ENCODE data around the gene ZNF316.

Gene ZNF316

GRCh38 chr7:6604458-6604857, 32.7 kb upstream of the ZNF316 start:
- Histone ChIP-seq H3F3A (ENCODE audit: insufficient read depth, low read length) (no peaks in the 10 kb centered on the region), H3K36me3 (replicated peaks; ENCODE audit: insufficient read depth, low read length) (no peaks in the 10 kb centered on the region), H4K20me1 (ENCODE audit: insufficient read depth, low read length) (no peaks in the 10 kb centered on the region), H3K4me2 (ENCODE audit: low read depth, low read length) (no peak overlapping the region), H3K27ac (ENCODE audit: low read length) (no peak overlapping the region), H3K79me2 (ENCODE audit: low read length) (no peaks in the 10 kb centered on the region), H3K27me3 (replicated peaks; ENCODE audit: insufficient read depth, low read length) (no peaks in the 10 kb centered on the region), H3K9me2 (replicated peaks; ENCODE audit: insufficient read depth, low read length) (no peaks in the 10 kb centered on the region), H2AFZ (ENCODE audit: low read length) (no peak overlapping the region), H3K9me3 (replicated peaks; ENCODE audit: insufficient read depth, low read length) (no peaks in the 10 kb centered on the region), H3K4me1 (ENCODE audit: low read length) (no peaks in the 10 kb centered on the region), H3K9ac (ENCODE audit: low read length) (no peak overlapping the region), H3K4me3 (ENCODE audit: low read length) (no peak overlapping the region)
- no peak for TF ChIP-seq EZH2 (optimal IDR thresholded peaks at IDR 0.05; ENCODE audit: low read depth, low read length)
- no peak for TF ChIP-seq EZH2phosphoT487 (IDR thresholded peaks at IDR 0.05; ENCODE audit: low read length)
- TF ChIP-seq CTCF (IDR thresholded peaks at IDR 0.05; ENCODE audit: low read length), result no peak
- DNase-seq, result no peak

GRCh38 chr7:6606866-6607583, 30.1 kb upstream of the ZNF316 start:
- H4K20me1 ChIP-seq (ENCODE audit: insufficient read depth, low read length), result no peaks in the 10 kb centered on the region
- no peak overlapping the region for H3K4me2 ChIP-seq (ENCODE audit: low read depth, low read length)
- no peak overlapping the region for H3K27ac ChIP-seq (ENCODE audit: low read length)
- no peaks in the 10 kb centered on the region for H3K4me1 ChIP-seq (ENCODE audit: low read length)
- DNase-seq, result no peak
- H2AFZ ChIP-seq (ENCODE audit: low read length), result no peak overlapping the region
- TF ChIP-seq EZH2phosphoT487 (IDR thresholded peaks at IDR 0.05; ENCODE audit: low read length) (no peak), EZH2 (optimal IDR thresholded peaks at IDR 0.05; ENCODE audit: low read depth, low read length) (no peak), CTCF (IDR thresholded peaks at IDR 0.05; ENCODE audit: low read length) (no peak)
- H3K9ac ChIP-seq (ENCODE audit: low read length), result no peak overlapping the region
- H3K79me2 ChIP-seq (ENCODE audit: low read length), result no peaks in the 10 kb centered on the region
- no peaks in the 10 kb centered on the region for H3K36me3 ChIP-seq (replicated peaks; ENCODE audit: insufficient read depth, low read length)
- no peaks in the 10 kb centered on the region for H3K27me3 ChIP-seq (replicated peaks; ENCODE audit: insufficient read depth, low read length)
- H3K9me2 ChIP-seq (replicated peaks; ENCODE audit: insufficient read depth, low read length), result no peaks in the 10 kb centered on the region
- no peaks in the 10 kb centered on the region for H3F3A ChIP-seq (ENCODE audit: insufficient read depth, low read length)
- no peaks in the 10 kb centered on the region for H3K9me3 ChIP-seq (replicated peaks; ENCODE audit: insufficient read depth, low read length)
- no peak overlapping the region for H3K4me3 ChIP-seq (ENCODE audit: low read length)

GRCh38 chr7:6607651-6608051, 29.5 kb upstream of the ZNF316 start:
- H4K20me1 ChIP-seq (ENCODE audit: insufficient read depth, low read length), result no peaks in the 10 kb centered on the region
- no peaks in the 10 kb centered on the region for H3F3A ChIP-seq (ENCODE audit: insufficient read depth, low read length)
- H3K4me3 ChIP-seq (ENCODE audit: low read length), result no peak overlapping the region
- H3K9me3 ChIP-seq (replicated peaks; ENCODE audit: insufficient read depth, low read length), result no peaks in the 10 kb centered on the region
- no peaks in the 10 kb centered on the region for H3K79me2 ChIP-seq (ENCODE audit: low read length)
- H3K4me2 ChIP-seq (ENCODE audit: low read depth, low read length), result no peak overlapping the region
- H3K36me3 ChIP-seq (replicated peaks; ENCODE audit: insufficient read depth, low read length), result no peaks in the 10 kb centered on the region
- no peak overlapping the region for H3K27ac ChIP-seq (ENCODE audit: low read length)
- no peak overlapping the region for H2AFZ ChIP-seq (ENCODE audit: low read length)
- no peak overlapping the region for H3K9ac ChIP-seq (ENCODE audit: low read length)
- TF ChIP-seq EZH2 (optimal IDR thresholded peaks at IDR 0.05; ENCODE audit: low read depth, low read length) (no peak), EZH2phosphoT487 (IDR thresholded peaks at IDR 0.05; ENCODE audit: low read length) (no peak), CTCF (IDR thresholded peaks at IDR 0.05; ENCODE audit: low read length) (no peak)
- H3K9me2 ChIP-seq (replicated peaks; ENCODE audit: insufficient read depth, low read length), result no peaks in the 10 kb centered on the region
- H3K27me3 ChIP-seq (replicated peaks; ENCODE audit: insufficient read depth, low read length), result no peaks in the 10 kb centered on the region
- no peak for DNase-seq
- no peaks in the 10 kb centered on the region for H3K4me1 ChIP-seq (ENCODE audit: low read length)

Data from MM.1S (cell line).